Caco-2 (cell line): ENCODE data around the gene ZNF501. TPM values are rescaled to one million over a fixed set of nuclear protein-coding genes. Genes with fewer than 3 reads are reported as not detected.
A peak's percentile ranks its signal among the peaks of the same experiment; 100 is the strongest.

Experiments
- BruUV-seq: library from RNA; stranded (reverse); fragments of 400-500 nt; replicated peaks from 2 replicates; lab custom pipeline; 2021; lab: Mats Ljungman, UMichigan
- CTCF ChIA-PET: fragments of 300-600 bp; sonication (Branson Sonifier 250); formaldehyde crosslinking; loops from one replicate; lab custom pipeline; 2022; ENCODE audit warnings: antibody characterized with exemption; lab: Charles Lee
- POLR2A ChIA-PET: fragments of 300-600 bp; sonication (Branson Sonifier 250); formaldehyde crosslinking; loops from one replicate; lab custom pipeline; 2022; ENCODE audit warnings: antibody characterized with exemption; lab: Charles Lee
- DNase-seq, 2 experiments: peaks; one replicate each; pipeline versions ENCODE4 v3.0.0 to v3.0.0-alpha.2; 2020 to 2022
- H3K27me3 ChIP-seq: replicated peaks from 2 replicates; pipeline ENCODE4 v1.6.0; 2011; ENCODE audit warnings: low read length; ENCODE audit not compliant: control insufficient read depth, insufficient read depth
- H3K36me3 ChIP-seq: 2 replicates; pipeline ENCODE4 v1.5.1; 2011; ENCODE audit warnings: low read length; ENCODE audit not compliant: control insufficient read depth, insufficient read depth
- H3K4me1 ChIP-seq: fragments of 250-450 bp; sonication (Bioruptor Pico); 2 replicates; pipeline ENCODE4 v1.5.1; 2020; ENCODE audit warnings: mild to moderate bottlenecking
- H3K4me3 ChIP-seq: 2 replicates; pipeline ENCODE4 v1.5.1; 2011; ENCODE audit warnings: low read depth, mild to moderate bottlenecking, control low read depth, low read length
- H3K9me3 ChIP-seq: fragments of 250-450 bp; sonication (Bioruptor Pico); 2 replicates; pipeline ENCODE4 v1.5.1; 2020; ENCODE audit warnings: mild to moderate bottlenecking, moderate library complexity
- H3K27ac Mint-ChIP-seq: one replicate; pipeline ENCODE4 v1.8.0; 2022; ENCODE audit warnings: mixed read lengths; ENCODE audit not compliant: unreplicated experiment
- H3K27me3 Mint-ChIP-seq: one replicate; pipeline ENCODE4 v1.8.0; 2022; ENCODE audit warnings: mixed read lengths; ENCODE audit not compliant: insufficient read depth, unreplicated experiment
- H3K36me3 Mint-ChIP-seq: one replicate; pipeline ENCODE4 v1.8.0; 2022; ENCODE audit warnings: mild to moderate bottlenecking, mixed read lengths; ENCODE audit not compliant: insufficient read depth, unreplicated experiment
- H3K4me1 Mint-ChIP-seq: one replicate; pipeline ENCODE4 v1.8.0; 2022; ENCODE audit warnings: low read depth, mixed read lengths; ENCODE audit not compliant: unreplicated experiment
- H3K4me3 Mint-ChIP-seq: one replicate; pipeline ENCODE4 v1.8.0; 2022; ENCODE audit warnings: mild to moderate bottlenecking, moderate library complexity, mixed read lengths; ENCODE audit not compliant: unreplicated experiment
- H3K9me3 Mint-ChIP-seq: one replicate; pipeline ENCODE4 v1.8.0; 2022; ENCODE audit warnings: mixed read lengths; ENCODE audit not compliant: unreplicated experiment
- CTCF ChIP-seq, 2 experiments: fragments of 200-600 bp in 1 of 2; IDR thresholded peaks; 1 replicate in 1 of 2; 2 replicates in 1 of 2; pipeline versions ENCODE4 v1.5.1 to v1.8.0; 2011 to 2022; ENCODE audit warnings: antibody characterized with exemption in 1 of 2, control low read depth in 1 of 2, inconsistent platforms in 1 of 2, low read depth in 1 of 2, low read length in 1 of 2, mild to moderate bottlenecking in 1 of 2, moderate library complexity in 1 of 2; ENCODE audit not compliant: insufficient read depth in 1 of 2, severe bottlenecking in 1 of 2, unreplicated experiment in 1 of 2
- intact Hi-C: fragments of 100-400 bp; cut with micrococcal nuclease; formaldehyde crosslinking; loops from one replicate; pipeline ENCODE4 v1.10.0; 2022; ENCODE audit not compliant: unreplicated experiment
- total RNA-seq: library from RNA; stranded (reverse); gene quantifications from 2 replicates; pipeline ENCODE4 v1.2.3, GENCODE V29; 2022

Gene ZNF501
- total RNA-seq, 1 experiment from 2014 or later: 3.3 TPM

GRCh38 chr3:44685128-44685800, 44.2 kb upstream of the ZNF501 start:
- H3K4me1 Mint-ChIP-seq: no peaks in the 10 kb centered on the region
- intact Hi-C loops: no loop called here
- H3K27me3 Mint-ChIP-seq: peaks cover 6% of the 10 kb centered on the region
- H3K9me3 ChIP-seq: peaks cover 4% of the 10 kb centered on the region; the same call in 1 of the 2 replicates
- ChIA-PET CTCF (no interaction called here), POLR2A (no interaction called here)
- H3K9me3 Mint-ChIP-seq: peaks cover 20% of the 10 kb centered on the region
- H3K27me3 ChIP-seq: no peaks in the 10 kb centered on the region
- no peak for TF ChIP-seq CTCF (IDR thresholded peaks at IDR 0.05; ENCODE audit: insufficient read depth in 1 of 2, low read depth in 1 of 2, low read length in 1 of 2, severe bottlenecking in 1 of 2, unreplicated experiment in 1 of 2)
- BruUV-seq: no TSS peak
- DNase-seq: no peak
- no peak overlapping the region for H3K4me3 Mint-ChIP-seq
- H3K27ac Mint-ChIP-seq: no peak overlapping the region
- H3K36me3 ChIP-seq: no peaks in the 10 kb centered on the region
- H3K4me1 ChIP-seq: no peaks in the 10 kb centered on the region
- no peaks in the 10 kb centered on the region for H3K36me3 Mint-ChIP-seq
- H3K4me3 ChIP-seq: no peak overlapping the region

- TF ChIP-seq CTCF (IDR thresholded peaks at IDR 0.05; ENCODE audit: insufficient read depth in 1 of 2, low read depth in 1 of 2, low read length in 1 of 2, severe bottlenecking in 1 of 2, unreplicated experiment in 1 of 2): no peak
- intact Hi-C loops: no loop called here
- no peak overlapping the region for H3K4me3 ChIP-seq
- H3K27me3 ChIP-seq: no peaks in the 10 kb centered on the region
- H3K9me3 ChIP-seq: peaks cover 4% of the 10 kb centered on the region; the same call in 1 of the 2 replicates
- no peaks in the 10 kb centered on the region for H3K36me3 ChIP-seq
- POLR2A ChIA-PET: no interaction called here
- DNase-seq: no peak
- no peak overlapping the region for H3K4me3 Mint-ChIP-seq
- no peak overlapping the region for H3K27ac Mint-ChIP-seq
- no peaks in the 10 kb centered on the region for H3K36me3 Mint-ChIP-seq
- BruUV-seq: no TSS peak
- peaks cover 12% of the 10 kb centered on the region for H3K27me3 Mint-ChIP-seq
- H3K9me3 Mint-ChIP-seq: peaks cover 30% of the 10 kb centered on the region
- no peaks in the 10 kb centered on the region for H3K4me1 Mint-ChIP-seq
- no peaks in the 10 kb centered on the region for H3K4me1 ChIP-seq
- CTCF ChIA-PET: no interaction called here
Observed at GRCh38 chr3:44687898-44688297, 41.5 kb upstream of the ZNF501 start.

GRCh38 chr3:44712455-44713075, 16.9 kb upstream of the ZNF501 start, which contains the start of gene ZNF502:
Gene ZNF502 (plus strand): TSS chr3:44712660. CDS start chr3:44720262, 7,602 bp downstream.
- Mint-ChIP-seq H3K27me3 (no peaks in the 10 kb centered on the region), H3K4me3 (peak within 1 kb of the TSS; percentile 87), H3K4me1 (no peaks in the 10 kb centered on the region), H3K9me3 (peaks cover 20% of the 10 kb centered on the region), H3K36me3 (peaks cover 9% of the 10 kb centered on the region), H3K27ac (peak within 1 kb of the TSS; percentile 85)
- Histone ChIP-seq H3K4me3 (peak within 1 kb of the TSS; percentile 67), H3K4me1 (no peaks in the 10 kb centered on the region), H3K36me3 (no peaks in the 10 kb centered on the region), H3K27me3 (no peaks in the 10 kb centered on the region), H3K9me3 (peaks cover 30% of the 10 kb centered on the region)
- BruUV-seq: TSS peak; percentile 43
- POLR2A ChIA-PET: interaction anchor here (0.8 kb wide), 1 partner anchor 17 kb away, joined by 6 read pairs; the partner anchor contains the start of gene ZNF501
- peak; percentile 80 to 83 for DNase-seq
- CTCF ChIA-PET: interaction anchor here (0.5 to 1.0 kb wide), 3 partner anchors 17 to 562 kb away, joined by 5 read pairs; partner anchors contain the start of gene ZNF501
- peak in 1 of 2 experiments; percentile 36 for TF ChIP-seq CTCF (IDR thresholded peaks at IDR 0.05; ENCODE audit: insufficient read depth in 1 of 2, low read depth in 1 of 2, low read length in 1 of 2, severe bottlenecking in 1 of 2, unreplicated experiment in 1 of 2)
- intact Hi-C loops: loop anchor here (1.0 to 5.0 kb wide), 3 partner anchors 17 to 180 kb away; partner anchors contain the start of gene ZNF501
